Inflammatory macrophage treated with lipopolysaccharide for 1 hour (primary cell): ENCODE results near the gene NAGLU.
A peak's percentile ranks its signal among the peaks of the same experiment; 100 is the strongest.
"Not testable (repeated sequence)": the region's sequence is repeated elsewhere in the genome, so short reads cannot be mapped to it uniquely, and the experiment has no call there.

ENCODE experiments used
- DNase-seq, 2 donors: peaks; one replicate each; pipeline ENCODE4 v3.0.0-alpha.2; 2020 to 2022

NAGLU gene

GRCh38 chr17:42545755-42546505 lies 9.9 kb downstream of the NAGLU start:
- DNase-seq: not testable (repeated sequence)

GRCh38 chr17:42547001-42547461 lies 11.0 kb downstream of the NAGLU start:
- DNase-seq: no peak

GRCh38 chr17:42547698-42548069 lies 11.6 kb downstream of the NAGLU start:
- no peak for DNase-seq

GRCh38 chr17:42548070-42548837 lies 12.2 kb downstream of the NAGLU start:
- DNase-seq: no peak

GRCh38 chr17:42548993-42549755 lies 13.1 kb downstream of the NAGLU start:
- no peak for DNase-seq

- DNase-seq: not testable (repeated sequence)
These were observed 16.7 kb downstream of the NAGLU start, which contains the start of gene HSD17B1 for GRCh38 chr17:42552736-42553135. Gene HSD17B1, plus strand, starts transcription at chr17:42552923. Its CDS starts 11 bp downstream, at chr17:42552934.

GRCh38 chr17:42553161-42553818 lies 17.2 kb downstream of the NAGLU start:
- no peak for DNase-seq

- DNase-seq: no peak
These were observed 17.8 kb downstream of the NAGLU start for GRCh38 chr17:42553866-42554249.

- DNase-seq: peak; percentile 41 to 65
These were observed 18.4 kb downstream of the NAGLU start for GRCh38 chr17:42554250-42555121.

- no peak for DNase-seq
These were observed 19.1 kb downstream of the NAGLU start for GRCh38 chr17:42555122-42555622.

GRCh38 chr17:42555961-42556617 lies 20.0 kb downstream of the NAGLU start:
- DNase-seq: not testable (repeated sequence)

GRCh38 chr17:42559075-42559474 lies 23.0 kb downstream of the NAGLU start:
- DNase-seq: no peak

GRCh38 chr17:42560246-42560645 lies 24.2 kb downstream of the NAGLU start:
- peak in 1 of 2 donors; percentile 32 for DNase-seq

- DNase-seq: peak; percentile 96 to 99
These were observed 25.9 kb downstream of the NAGLU start, which contains the start of gene COASY for GRCh38 chr17:42561897-42562387. Gene COASY, plus strand, starts transcription at chr17:42562148. Its CDS starts 475 bp downstream, at chr17:42562623.

- DNase-seq: peak in 1 of 2 donors; percentile 29
These were observed 26.5 kb downstream of the NAGLU start for GRCh38 chr17:42562388-42563142.

GRCh38 chr17:42563143-42563509 lies 27.1 kb downstream of the NAGLU start:
- no peak for DNase-seq

GRCh38 chr17:42563543-42563942 lies 27.5 kb downstream of the NAGLU start:
- DNase-seq: no peak

GRCh38 chr17:42563950-42564349 lies 27.9 kb downstream of the NAGLU start:
- no peak for DNase-seq

- DNase-seq: no peak
These were observed 28.9 kb downstream of the NAGLU start for GRCh38 chr17:42564815-42565522.
